H1 (cell line): ENCODE results near the gene SVEP1. TPM values are rescaled to one million over a fixed set of nuclear protein-coding genes. Genes with fewer than 3 reads are reported as not detected.

ENCODE experiments used
- CTCF ChIA-PET: fragments of 300-600 bp; sonication (Branson Sonifier 250); formaldehyde crosslinking; loops from one replicate; lab custom pipeline; 2021; ENCODE audit not compliant: partially characterized antibody; lab: Charles Lee
- POLR2A ChIA-PET: fragments of 300-600 bp; sonication (Branson Sonifier 250); formaldehyde crosslinking; loops from one replicate; lab custom pipeline; 2021; ENCODE audit warnings: inconsistent platforms; ENCODE audit not compliant: partially characterized antibody; lab: Charles Lee
- DNase-seq, 2 experiments: peaks; one replicate each; pipeline versions ENCODE4 v3.0.0 to v3.0.0-alpha.2; 2010 to 2022; ENCODE audit warnings: low spot score in 2 of 2, low read depth in 1 of 2, mixed read lengths in 1 of 2
- FAIRE-seq: peaks from 2 replicates; lab custom pipeline; 2011; peaks lifted over from hg19 to GRCh38; lab: Jason Lieb, UNC
- H2AFZ ChIP-seq: 2 replicates; pipeline ENCODE4 v1.8.1; 2012; ENCODE audit warnings: low read length, inconsistent platforms
- H2AK5ac ChIP-seq: 2 replicates; pipeline ENCODE4 v1.6.1; 2013; ENCODE audit warnings: low read depth, low read length
- H2BK120ac ChIP-seq: replicated peaks from 2 replicates; pipeline ENCODE3; 2013; ENCODE audit warnings: low read depth, low read length, inconsistent platforms
- H2BK12ac ChIP-seq: 2 replicates; pipeline ENCODE4 v1.6.1; 2013; ENCODE audit warnings: low read depth, low read length
- H2BK15ac ChIP-seq: 2 replicates; pipeline ENCODE4 v1.6.1; 2013; ENCODE audit warnings: low read length
- H2BK20ac ChIP-seq: 2 replicates; pipeline ENCODE4 v1.6.1; 2013; ENCODE audit warnings: low read length
- H2BK5ac ChIP-seq: 2 replicates; pipeline ENCODE4 v1.6.1; 2013; ENCODE audit warnings: low read depth, low read length
- H3K14ac ChIP-seq: 2 replicates; pipeline ENCODE4 v1.6.1; 2013; ENCODE audit warnings: inconsistent platforms; ENCODE audit not compliant: insufficient read length
- H3K18ac ChIP-seq: 2 replicates; pipeline ENCODE4 v1.6.1; 2013; ENCODE audit warnings: low read length; ENCODE audit errors: extremely low read depth
- H3K23ac ChIP-seq: 2 replicates; pipeline ENCODE4 v1.6.1; 2013; ENCODE audit warnings: inconsistent platforms; ENCODE audit not compliant: insufficient read length
- H3K23me2 ChIP-seq: 2 replicates; pipeline ENCODE4 v1.6.1; 2013; ENCODE audit warnings: low read depth, low read length
- H3K27ac ChIP-seq: 2 replicates; pipeline ENCODE4 v1.6.1; 2011; ENCODE audit warnings: low read depth, low read length, inconsistent platforms
- H3K27me3 ChIP-seq, 4 experiments: replicated peaks in 1 of 4; 1 replicate in 1 of 4; 2 replicates in 3 of 4; pipeline versions ENCODE4 v1.6.1 to v1.8.1; 2011 to 2013; ENCODE audit warnings: low read length in 3 of 4, mild to moderate bottlenecking in 3 of 4, inconsistent platforms in 2 of 4, mixed read lengths in 2 of 4, moderate library complexity in 1 of 4; ENCODE audit not compliant: control insufficient read depth in 3 of 4, insufficient read depth in 3 of 4; ENCODE audit errors: extremely low read depth in 1 of 4
- H3K36me3 ChIP-seq, 4 experiments: 2 replicates each; pipeline versions ENCODE4 v1.6.1 to v1.8.1; 2011 to 2013; ENCODE audit warnings: mild to moderate bottlenecking in 4 of 4, low read length in 3 of 4, moderate library complexity in 2 of 4, control low read depth in 1 of 4, inconsistent platforms in 1 of 4; ENCODE audit not compliant: insufficient read depth in 4 of 4, control insufficient read depth in 2 of 4
- H3K4ac ChIP-seq: replicated peaks from 2 replicates; pipeline ENCODE3; 2013; ENCODE audit warnings: low read length, low read depth, mixed read lengths, inconsistent platforms; ENCODE audit not compliant: insufficient read length
- H3K4me1 ChIP-seq, 4 experiments: replicated peaks in 1 of 4; 1 replicate in 1 of 4; 2 replicates in 3 of 4; pipeline versions ENCODE4 v1.6.1 to v1.8.1; 2011 to 2013; ENCODE audit warnings: low read length in 3 of 4, inconsistent platforms in 2 of 4, mixed read lengths in 1 of 4; ENCODE audit not compliant: insufficient read depth in 4 of 4, control insufficient read depth in 3 of 4
- H3K4me2 ChIP-seq, 2 experiments: 2 replicates each; pipeline versions ENCODE4 v1.6.1 to v1.8.1; 2011 to 2013; ENCODE audit warnings: low read depth in 2 of 2, low read length in 2 of 2, control low read depth in 1 of 2, inconsistent platforms in 1 of 2, mild to moderate bottlenecking in 1 of 2; ENCODE audit not compliant: insufficient read depth in 1 of 2
- H3K4me3 ChIP-seq, 4 experiments: fragments of 200-600, 300-600 bp in 1 of 4; sonication (generic), shearing (Covaris generic), sonication (Bioruptor Twin) in 1 of 4; 2 replicates each; pipeline versions ENCODE4 v1.5.1 to v1.8.1; 2011 to 2016; ENCODE audit warnings: low read length in 4 of 4, low read depth in 3 of 4, control low read depth in 2 of 4, inconsistent platforms in 2 of 4, mild to moderate bottlenecking in 2 of 4, mixed read lengths in 1 of 4, moderate library complexity in 1 of 4; ENCODE audit not compliant: insufficient read depth in 2 of 4; ENCODE audit errors: extremely low read depth in 1 of 4
- H3K56ac ChIP-seq: replicated peaks from 2 replicates; pipeline ENCODE3; 2013; ENCODE audit warnings: low read depth, mild to moderate bottlenecking, mixed read lengths, low read length, inconsistent platforms; ENCODE audit not compliant: insufficient read length
- H3K79me1 ChIP-seq: 2 replicates; pipeline ENCODE4 v1.6.1; 2013; ENCODE audit warnings: low read depth, low read length, control low read depth
- H3K79me2 ChIP-seq, 2 experiments: 2 replicates each; pipeline versions ENCODE4 v1.6.1 to v1.8.1; 2012 to 2013; ENCODE audit warnings: low read length in 2 of 2, mild to moderate bottlenecking in 2 of 2, inconsistent platforms in 1 of 2; ENCODE audit not compliant: insufficient read depth in 2 of 2, control insufficient read depth in 1 of 2
- H3K9ac ChIP-seq, 4 experiments: replicated peaks in 1 of 4; 1 replicate in 1 of 4; 2 replicates in 3 of 4; pipeline versions ENCODE4 v1.6.1 to v1.8.1; 2011 to 2013; ENCODE audit warnings: low read depth in 3 of 4, low read length in 3 of 4, control low read depth in 2 of 4, mild to moderate bottlenecking in 2 of 4, moderate library complexity in 2 of 4, inconsistent platforms in 1 of 4; ENCODE audit errors: extremely low read depth in 1 of 4
- H3K9me3 ChIP-seq, 2 experiments: 2 replicates each; pipeline versions ENCODE4 v1.6.1 to v1.8.1; 2012 to 2013; ENCODE audit warnings: mild to moderate bottlenecking in 2 of 2, moderate library complexity in 2 of 2, control low read depth in 1 of 2, inconsistent platforms in 1 of 2, low read depth in 1 of 2, low read length in 1 of 2, mixed read lengths in 1 of 2; ENCODE audit not compliant: insufficient read depth in 2 of 2
- H4K20me1 ChIP-seq, 2 experiments: replicated peaks in 1 of 2; 2 replicates each; pipeline versions ENCODE3 to v1.8.1; 2011 to 2013; ENCODE audit warnings: inconsistent platforms in 2 of 2, low read length in 2 of 2, mild to moderate bottlenecking in 1 of 2; ENCODE audit not compliant: insufficient read depth in 2 of 2, control insufficient read depth in 1 of 2
- H4K5ac ChIP-seq: 2 replicates; pipeline ENCODE4 v1.6.1; 2013; ENCODE audit warnings: low read length, low read depth, mixed read lengths, inconsistent platforms; ENCODE audit not compliant: insufficient read length
- H4K8ac ChIP-seq: 2 replicates; pipeline ENCODE4 v1.8.0; 2013; ENCODE audit warnings: mild to moderate bottlenecking, moderate library complexity, low read length, inconsistent platforms; ENCODE audit not compliant: insufficient read depth; ENCODE audit errors: extremely low read depth
- H4K91ac ChIP-seq: replicated peaks from 2 replicates; pipeline ENCODE3; 2013; ENCODE audit warnings: low read length, mixed read lengths, inconsistent platforms; ENCODE audit not compliant: insufficient read length
- EZH2 ChIP-seq: fragments of 200-600 bp; sonication (generic); IDR thresholded peaks from 2 replicates; pipeline ENCODE4 v1.7.1; 2012; ENCODE audit warnings: low read depth, mild to moderate bottlenecking, moderate library complexity, low read length, inconsistent platforms; ENCODE audit not compliant: severe bottlenecking
- USF2 ChIP-seq: IDR thresholded peaks from 2 replicates; pipeline ENCODE4 v1.6.1; 2011; ENCODE audit warnings: low read length, improper control_type of control experiment
- polyA plus RNA-seq, 7 experiments: library from polyadenylated mRNA; depleted of rRNA in 3 of 7; stranded (reverse) in 5 of 7; unstranded in 2 of 7; fragments of >200 nt in 5 of 7; fragments of 200-250 nt in 2 of 7; gene quantifications; 1 replicate in 5 of 7; 2 replicates in 1 of 7; 4 replicates in 1 of 7; pipeline versions ENCODE4 v1.2.1 to v1.2.3, GENCODE V29; 2011 to 2013; ENCODE audit warnings: missing spikeins in 2 of 7, mixed read lengths in 2 of 7
- total RNA-seq: library from RNA; stranded (reverse); fragmentation: NEBNext Ultra II Directional; extraction: Animal tissue kit (Norgen Biotek cat#: 25700); gene quantifications from 2 replicates; pipeline ENCODE4 v1.2.1, GENCODE V29; 2021

Gene SVEP1
- total and polyA plus RNA-seq, 2 of the 8 experiments (the other 6 are each of a cell fraction or from before 2014, with no cell fraction given), result 0.11 to 0.37 TPM

GRCh38 chr9:110443866-110444220 lies 135.7 kb downstream of the SVEP1 start:
- Histone ChIP-seq H2BK20ac (no peak overlapping the region), H3K18ac (no peak overlapping the region), H2BK12ac (no peak overlapping the region), H3K23me2 (no peaks in the 10 kb centered on the region; the same call in 1 of the 2 replicates), H3K56ac (no peak overlapping the region), H2BK5ac (no peak overlapping the region), H2BK120ac (no peak overlapping the region), H2AFZ (no peak overlapping the region)
- TF ChIP-seq USF2, result no peak
- no peak for TF ChIP-seq EZH2
- TF ChIP-seq, all 59 proteins: peak for 0
- H3K9me3 ChIP-seq, result peaks cover 0 to 3% of the 10 kb centered on the region in 2 experiments; a peak in 1 of 4 replicates
- no peaks in the 10 kb centered on the region for H3K79me2 ChIP-seq
- no peak overlapping the region for H2BK15ac ChIP-seq
- no peak overlapping the region for H4K5ac ChIP-seq
- FAIRE-seq, result no peak
- H3K4me2 ChIP-seq, result no peak overlapping the region
- ChIA-PET CTCF (no interaction called here), POLR2A (no interaction called here)
- H4K8ac ChIP-seq, result no peak overlapping the region
- no peak overlapping the region for H3K9ac ChIP-seq
- no peak overlapping the region for H3K4ac ChIP-seq
- H3K36me3 ChIP-seq, result no peaks in the 10 kb centered on the region
- no peak for DNase-seq
- H3K4me1 ChIP-seq, result no peaks in the 10 kb centered on the region
- no peak overlapping the region for H3K4me3 ChIP-seq
- no peaks in the 10 kb centered on the region for H3K27me3 ChIP-seq
- H4K20me1 ChIP-seq, result no peaks in the 10 kb centered on the region
- no peak overlapping the region for H3K27ac ChIP-seq
- no peaks in the 10 kb centered on the region; the same call in 1 of the 2 replicates for H3K79me1 ChIP-seq
- H3K14ac ChIP-seq, result no peak overlapping the region
- H2AK5ac ChIP-seq, result no peak overlapping the region
- H4K91ac ChIP-seq, result no peak overlapping the region
- H3K23ac ChIP-seq, result no peak overlapping the region
